Mesodermal cell (in vitro differentiated cells): ENCODE measurements around the gene TRPM6.

Source experiments
- H3K27ac ChIP-seq: 2 replicates; pipeline ENCODE4 v1.7.0; 2013; ENCODE audit warnings: mild to moderate bottlenecking, low read depth, low read length, moderate library complexity; ENCODE audit not compliant: severe bottlenecking
- H3K36me3 ChIP-seq: 2 replicates; pipeline ENCODE4 v1.7.1; 2013; ENCODE audit warnings: mild to moderate bottlenecking, low read length, moderate library complexity; ENCODE audit not compliant: control insufficient read depth, insufficient read depth
- H3K4me1 ChIP-seq: one replicate; pipeline ENCODE4 v1.7.1; 2013; ENCODE audit warnings: mild to moderate bottlenecking, low read length; ENCODE audit not compliant: insufficient read depth, control insufficient read depth, poor library complexity, severe bottlenecking
- H3K4me3 ChIP-seq: 2 replicates; pipeline ENCODE4 v1.7.0; 2013; ENCODE audit warnings: low read length, control low read depth, mild to moderate bottlenecking; ENCODE audit not compliant: insufficient read depth, poor library complexity, severe bottlenecking; ENCODE audit errors: extremely low read depth
- H3K9me3 ChIP-seq: 2 replicates; pipeline ENCODE4 v1.7.1; 2013; ENCODE audit warnings: mild to moderate bottlenecking, low read length, moderate library complexity; ENCODE audit not compliant: control insufficient read depth
- WGBS, 2 experiments: methylation state at CpG; one replicate each; pipeline ENCODE4 v1.1.5; 2013; ENCODE audit warnings: missing lambda C conversion rate in 2 of 2; ENCODE audit not compliant: insufficient coverage in 2 of 2; 5-methylcytosine and 5-hydroxymethylcytosine counted together

The TRPM6 gene

DNA sequence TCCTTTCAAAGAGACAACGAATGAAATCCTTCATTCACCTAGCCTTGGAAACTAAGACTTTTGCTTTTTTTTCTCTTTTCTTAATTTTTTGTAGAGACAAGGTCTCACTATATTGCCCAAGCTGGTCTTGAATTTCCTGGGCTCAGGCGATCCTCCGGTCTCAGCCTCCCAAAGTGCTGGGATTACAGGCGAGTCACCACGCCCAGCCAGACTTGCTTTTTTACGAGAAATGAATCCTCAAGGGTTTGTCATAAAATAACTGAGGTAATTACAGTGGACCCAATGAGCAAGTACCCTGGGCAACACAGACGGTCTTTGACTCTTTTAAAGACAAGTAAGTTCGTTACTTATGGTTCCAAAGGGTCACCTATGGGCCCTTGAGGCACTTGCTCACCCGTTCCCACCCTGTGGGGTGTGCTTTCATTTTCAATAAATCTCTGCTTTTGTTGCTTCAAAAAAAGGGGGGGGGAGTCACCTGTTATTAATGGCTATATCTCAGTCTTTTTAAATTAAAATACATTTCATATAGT, 70.4 kb downstream of the TRPM6 start:
- no peaks in the 10 kb centered on the region for H3K36me3 ChIP-seq
- no peaks in the 10 kb centered on the region for H3K4me1 ChIP-seq
- no peaks in the 10 kb centered on the region for H3K9me3 ChIP-seq
- no peak overlapping the region for H3K27ac ChIP-seq
- no peak overlapping the region for H3K4me3 ChIP-seq
- 94 to 100% methylated on average over 7 to 8 of the region's 9 CpGs for WGBS, 2 experiments

GRCh38 chr9:74810200-74810599, 77.5 kb downstream of the TRPM6 start:
- Histone ChIP-seq H3K9me3 (no peaks in the 10 kb centered on the region), H3K4me3 (no peak overlapping the region), H3K36me3 (no peaks in the 10 kb centered on the region), H3K4me1 (no peaks in the 10 kb centered on the region), H3K27ac (no peak overlapping the region)
- WGBS, 2 experiments: 83% methylated on average over 1 of the region's 2 CpGs; no CpG with 5 or more reads in 1 of the 2 experiments

- H3K27ac ChIP-seq: no peak overlapping the region
- no peaks in the 10 kb centered on the region for H3K4me1 ChIP-seq
- no peaks in the 10 kb centered on the region for H3K36me3 ChIP-seq
- WGBS, 2 experiments: no CpG with 5 or more reads among the region's 2 CpGs
- no peak overlapping the region for H3K4me3 ChIP-seq
- no peaks in the 10 kb centered on the region for H3K9me3 ChIP-seq
Measured at GRCh38 chr9:74804018-74804385, 83.7 kb downstream of the TRPM6 start.

DNA sequence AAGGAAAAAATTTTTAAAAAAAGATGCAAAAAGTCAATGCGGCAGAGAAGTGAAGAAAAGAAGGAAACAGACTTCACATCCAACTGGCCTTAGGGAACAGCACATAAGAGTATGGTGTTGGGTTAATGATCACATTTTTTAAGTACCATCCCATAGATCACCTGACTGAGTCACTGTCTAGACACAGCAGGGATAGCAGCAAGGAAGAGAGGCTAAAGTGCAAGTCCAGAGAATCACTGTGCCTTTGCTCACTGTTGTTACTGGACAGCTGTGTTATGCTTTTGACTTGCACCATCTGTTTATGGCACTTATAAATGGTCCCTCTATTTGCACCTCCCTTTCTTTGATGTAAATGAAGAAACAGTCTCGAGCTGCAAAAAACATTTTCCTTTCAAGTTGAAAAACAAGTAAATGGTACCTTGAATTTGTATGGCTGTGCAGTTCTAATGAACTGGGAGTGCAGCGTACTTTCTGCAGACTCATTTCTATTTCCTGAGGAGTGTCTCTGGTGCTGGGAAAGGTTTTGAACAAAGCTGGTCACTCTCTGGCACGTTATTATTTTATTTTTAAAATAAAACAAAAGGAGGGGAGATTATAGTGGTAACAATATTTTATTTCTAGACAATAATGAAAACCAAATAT, 84.2 kb downstream of the TRPM6 start:
- WGBS, 2 experiments: 100% methylated on average over 1 of the region's 4 CpGs
- H3K4me3 ChIP-seq: no peak overlapping the region
- H3K27ac ChIP-seq: no peak overlapping the region
- H3K36me3 ChIP-seq: no peaks in the 10 kb centered on the region
- no peaks in the 10 kb centered on the region for H3K9me3 ChIP-seq
- no peaks in the 10 kb centered on the region for H3K4me1 ChIP-seq

DNA sequence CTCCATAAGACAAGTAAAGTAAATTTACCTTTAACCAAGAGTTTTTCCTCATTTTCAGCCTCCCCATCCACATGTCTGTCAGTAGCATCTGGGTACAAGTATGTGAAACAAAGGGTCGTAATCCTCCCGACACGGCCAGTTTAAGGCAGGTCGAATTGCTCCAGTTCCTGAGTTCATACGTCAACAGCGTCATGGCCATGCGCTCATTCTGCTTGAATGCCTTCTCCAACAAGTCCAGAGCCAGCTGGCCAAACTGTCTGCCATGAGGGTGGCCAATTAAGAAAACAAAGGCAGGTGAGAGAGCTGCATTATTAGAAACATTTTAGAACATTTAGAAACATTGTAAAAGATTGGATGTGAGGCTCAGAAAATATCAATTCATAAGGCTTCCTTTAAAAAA, 87.5 kb downstream of the TRPM6 start:
- Histone ChIP-seq H3K4me3 (no peak overlapping the region), H3K4me1 (no peaks in the 10 kb centered on the region), H3K27ac (no peak overlapping the region), H3K9me3 (no peaks in the 10 kb centered on the region), H3K36me3 (no peaks in the 10 kb centered on the region)
- 87 to 94% methylated on average over 6 to 7 of the region's 7 CpGs for WGBS, 2 experiments

DNA sequence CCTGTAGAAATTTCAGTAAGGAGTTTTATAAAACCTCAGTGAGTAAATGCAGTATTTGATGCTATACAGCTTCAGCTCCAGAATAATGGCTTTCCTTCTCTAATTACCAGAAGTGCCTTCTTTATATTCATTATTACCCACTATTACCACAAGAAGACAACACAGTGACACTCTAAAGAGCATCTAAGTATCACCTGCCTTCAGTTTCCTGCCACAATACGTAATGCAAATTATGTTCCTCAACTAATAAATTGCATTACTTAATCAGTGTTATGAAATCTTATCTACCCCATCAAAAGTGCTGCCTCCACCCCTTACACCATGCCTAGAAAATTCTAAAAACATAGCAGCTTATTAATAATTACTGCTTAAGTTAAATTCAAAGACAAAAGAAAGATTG, 91.9 kb downstream of the TRPM6 start:
- no peak overlapping the region for H3K4me3 ChIP-seq
- no peak overlapping the region for H3K27ac ChIP-seq
- no peaks in the 10 kb centered on the region for H3K9me3 ChIP-seq
- H3K36me3 ChIP-seq: no peaks in the 10 kb centered on the region
- H3K4me1 ChIP-seq: no peaks in the 10 kb centered on the region
- WGBS, 2 experiments: 40 to 57% methylated on average over 1 of the region's 1 CpG

- Histone ChIP-seq H3K4me1 (no peaks in the 10 kb centered on the region), H3K9me3 (no peaks in the 10 kb centered on the region), H3K36me3 (no peaks in the 10 kb centered on the region), H3K27ac (no peak overlapping the region), H3K4me3 (no peak overlapping the region)
- 87 to 94% methylated on average over 4 of the region's 4 CpGs for WGBS, 2 experiments
Measured at GRCh38 chr9:74795081-74795480, 92.6 kb downstream of the TRPM6 start.

GRCh38 chr9:74784506-74784905, 103.2 kb downstream of the TRPM6 start:
- H3K9me3 ChIP-seq: no peaks in the 10 kb centered on the region
- H3K4me1 ChIP-seq: peaks cover 7% of the 10 kb centered on the region
- no peak overlapping the region for H3K27ac ChIP-seq
- no peaks in the 10 kb centered on the region for H3K36me3 ChIP-seq
- 86 to 97% methylated on average over 3 to 4 of the region's 5 CpGs for WGBS, 2 experiments
- no peak overlapping the region for H3K4me3 ChIP-seq

GRCh38 chr9:74783408-74783807, 104.3 kb downstream of the TRPM6 start:
- Histone ChIP-seq H3K4me1 (peaks cover 7% of the 10 kb centered on the region), H3K9me3 (no peaks in the 10 kb centered on the region), H3K27ac (peak overlapping the region; percentile 53), H3K36me3 (no peaks in the 10 kb centered on the region), H3K4me3 (no peak overlapping the region)
- no CpG with 5 or more reads among the region's 2 CpGs for WGBS, 2 experiments

GRCh38 chr9:74777136-74777879, 110.4 kb downstream of the TRPM6 start:
- Histone ChIP-seq H3K4me1 (no peaks in the 10 kb centered on the region), H3K36me3 (no peaks in the 10 kb centered on the region)
- WGBS, 2 experiments: 58 to 85% methylated on average over 3 to 5 of the region's 8 CpGs

GRCh38 chr9:74775396-74775795, 112.3 kb downstream of the TRPM6 start:
- H3K27ac ChIP-seq: no peak overlapping the region
- H3K4me3 ChIP-seq: no peak overlapping the region
- H3K9me3 ChIP-seq: no peaks in the 10 kb centered on the region
- H3K36me3 ChIP-seq: no peaks in the 10 kb centered on the region
- peaks cover 5% of the 10 kb centered on the region for H3K4me1 ChIP-seq
- WGBS, 2 experiments: 72 to 92% methylated on average over 5 of the region's 5 CpGs

More at GRCh38 chr9:74777136-74777879, 110.4 kb downstream of the TRPM6 start:
- Histone ChIP-seq H3K4me3 (no peak overlapping the region), H3K9me3 (no peaks in the 10 kb centered on the region), H3K27ac (no peak overlapping the region)
